Mesenchymal stem cell (in vitro differentiated cells and primary cell): ENCODE results near the gene SUPT20HL1.

Experiments
- DNase-seq: peaks from one replicate; pipeline ENCODE4 v3.0.0-alpha.2; 2013
- H2AFZ ChIP-seq: one replicate; pipeline ENCODE4 v1.6.1; 2013; ENCODE audit warnings: low read depth, mild to moderate bottlenecking, control low read depth, inconsistent platforms, low read length, moderate library complexity
- H2AK5ac ChIP-seq: 2 replicates; pipeline ENCODE4 v1.6.1; 2013; ENCODE audit warnings: low read length, moderate library complexity, mild to moderate bottlenecking, inconsistent platforms; ENCODE audit not compliant: severe bottlenecking
- H2BK120ac ChIP-seq: one replicate; pipeline ENCODE4 v1.6.1; 2013; ENCODE audit warnings: low read depth, mild to moderate bottlenecking, inconsistent platforms, low read length, moderate library complexity
- H2BK12ac ChIP-seq, 2 experiments: one replicate each; pipeline ENCODE4 v1.6.1; 2013; ENCODE audit warnings: inconsistent platforms in 2 of 2, low read length in 2 of 2, mild to moderate bottlenecking in 2 of 2, moderate library complexity in 2 of 2, control low read depth in 1 of 2
- H2BK15ac ChIP-seq: one replicate; pipeline ENCODE4 v1.6.1; 2013; ENCODE audit warnings: mild to moderate bottlenecking, low read depth, inconsistent platforms; ENCODE audit not compliant: poor library complexity, severe bottlenecking
- H2BK5ac ChIP-seq: 2 replicates; pipeline ENCODE4 v1.6.1; 2013; ENCODE audit warnings: low read depth, mild to moderate bottlenecking, low read length, control low read depth, inconsistent platforms; ENCODE audit not compliant: poor library complexity, severe bottlenecking
- H3K14ac ChIP-seq, 2 experiments: one replicate each; pipeline ENCODE4 v1.6.1; 2013; ENCODE audit warnings: inconsistent platforms in 2 of 2, low read length in 2 of 2, control low read depth in 1 of 2, mild to moderate bottlenecking in 1 of 2, moderate library complexity in 1 of 2
- H3K18ac ChIP-seq, 2 experiments: one replicate each; pipeline ENCODE4 v1.6.1; 2013; ENCODE audit warnings: inconsistent platforms in 2 of 2, low read length in 2 of 2, control low read depth in 1 of 2, low read depth in 1 of 2, mild to moderate bottlenecking in 1 of 2
- H3K23ac ChIP-seq, 2 experiments: one replicate each; pipeline ENCODE4 v1.6.1; 2013; ENCODE audit warnings: inconsistent platforms in 2 of 2, low read length in 2 of 2, mild to moderate bottlenecking in 2 of 2, moderate library complexity in 2 of 2, control low read depth in 1 of 2
- H3K27ac ChIP-seq: 2 replicates; pipeline ENCODE4 v1.5.1; 2013; ENCODE audit warnings: mild to moderate bottlenecking, moderate library complexity, low read length, control low read depth, inconsistent platforms; ENCODE audit not compliant: poor library complexity, severe bottlenecking
- H3K27me3 ChIP-seq, 2 experiments: 2 replicates each; pipeline versions ENCODE4 v1.6.1 to v1.7.0; 2013; ENCODE audit warnings: low read length in 2 of 2, mild to moderate bottlenecking in 2 of 2, moderate library complexity in 2 of 2, control low read depth in 1 of 2, inconsistent platforms in 1 of 2; ENCODE audit not compliant: control insufficient read depth in 1 of 2, insufficient read depth in 1 of 2
- H3K36me3 ChIP-seq, 2 experiments: 2 replicates each; pipeline versions ENCODE4 v1.6.1 to v1.7.0; 2013; ENCODE audit warnings: low read length in 2 of 2, control low read depth in 1 of 2, inconsistent platforms in 1 of 2, low read depth in 1 of 2, mild to moderate bottlenecking in 1 of 2; ENCODE audit not compliant: insufficient read depth in 2 of 2, control insufficient read depth in 1 of 2
- H3K4ac ChIP-seq, 2 experiments: one replicate each; pipeline ENCODE4 v1.6.1; 2013; ENCODE audit warnings: inconsistent platforms in 2 of 2, low read length in 2 of 2, mild to moderate bottlenecking in 2 of 2, moderate library complexity in 2 of 2, control low read depth in 1 of 2, low read depth in 1 of 2
- H3K4me1 ChIP-seq: 2 replicates; pipeline ENCODE4 v1.6.1; 2013; ENCODE audit warnings: low read depth, low read length, control low read depth; ENCODE audit not compliant: control insufficient read depth, insufficient read depth
- H3K4me2 ChIP-seq: 2 replicates; pipeline ENCODE4 v1.6.1; 2013; ENCODE audit warnings: low read length, mild to moderate bottlenecking, inconsistent platforms; ENCODE audit not compliant: poor library complexity, severe bottlenecking
- H3K4me3 ChIP-seq, 2 experiments: 2 replicates each; pipeline versions ENCODE4 v1.5.1 to v1.7.0; 2013; ENCODE audit warnings: low read length in 2 of 2, mild to moderate bottlenecking in 2 of 2, control low read depth in 1 of 2, low read depth in 1 of 2; ENCODE audit not compliant: insufficient read depth in 1 of 2
- H3K79me1 ChIP-seq: replicated peaks from 2 replicates; pipeline ENCODE4 v1.6.1; 2013; ENCODE audit warnings: mild to moderate bottlenecking, control low read depth, low read length, inconsistent platforms; ENCODE audit not compliant: poor library complexity, severe bottlenecking
- H3K9ac ChIP-seq: 2 replicates; pipeline ENCODE4 v1.7.0; 2013; ENCODE audit warnings: mild to moderate bottlenecking, low read length, moderate library complexity
- H3K9me3 ChIP-seq: 2 replicates; pipeline ENCODE4 v1.7.0; 2013; ENCODE audit warnings: mild to moderate bottlenecking, low read length; ENCODE audit not compliant: control insufficient read depth
- H4K8ac ChIP-seq: one replicate; pipeline ENCODE4 v1.6.1; 2013; ENCODE audit warnings: inconsistent platforms, mild to moderate bottlenecking, low read length, moderate library complexity
- H4K91ac ChIP-seq: one replicate; pipeline ENCODE4 v1.6.1; 2013; ENCODE audit warnings: mild to moderate bottlenecking, low read length, inconsistent platforms
- WGBS: methylation state at CpG from one replicate; pipeline ENCODE4 v1.1.7; 2013; ENCODE audit warnings: mixed read lengths; 5-methylcytosine and 5-hydroxymethylcytosine counted together

SUPT20HL1 gene

DNA sequence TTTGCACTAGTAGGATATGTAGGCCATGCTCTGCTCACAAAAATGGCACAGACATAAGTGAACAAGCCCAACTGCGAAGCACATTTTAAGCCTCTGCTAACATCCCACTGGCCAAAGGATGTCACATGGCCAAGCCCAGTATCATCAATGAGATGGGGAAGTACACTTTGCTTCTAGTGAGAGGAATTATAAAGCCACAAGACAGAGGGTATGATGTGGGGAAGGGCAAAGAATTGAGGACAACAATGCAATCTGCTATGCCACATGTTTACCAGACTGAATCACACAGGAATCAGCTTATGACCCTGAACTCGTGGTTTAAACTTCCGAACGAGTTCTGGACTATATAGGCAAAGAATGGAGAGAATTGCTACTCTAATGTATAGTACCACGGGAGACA is 39.1 kb downstream of the SUPT20HL1 start:
- no peak overlapping the region for H2BK12ac ChIP-seq
- H3K14ac ChIP-seq, result no peak overlapping the region
- WGBS, result 75% methylated on average over 1 of the region's 5 CpGs
- no peak overlapping the region for H3K9ac ChIP-seq
- H3K4me2 ChIP-seq, result no peak overlapping the region
- H3K36me3 ChIP-seq, result no peaks in the 10 kb centered on the region
- no peak overlapping the region for H2BK5ac ChIP-seq
- H2AK5ac ChIP-seq, result no peak overlapping the region
- no peak overlapping the region for H3K4me3 ChIP-seq
- no peak overlapping the region for H2BK120ac ChIP-seq
- H3K18ac ChIP-seq, result no peak overlapping the region
- no peaks in the 10 kb centered on the region for H3K79me1 ChIP-seq
- no peak overlapping the region for H2AFZ ChIP-seq
- no peak overlapping the region for H3K23ac ChIP-seq
- H3K9me3 ChIP-seq, result peaks cover 6% of the 10 kb centered on the region
- no peak overlapping the region for H2BK15ac ChIP-seq
- H4K91ac ChIP-seq, result no peak overlapping the region
- no peak overlapping the region for H4K8ac ChIP-seq
- no peaks in the 10 kb centered on the region for H3K4me1 ChIP-seq
- no peak overlapping the region for H3K27ac ChIP-seq
- no peak for DNase-seq
- H3K4ac ChIP-seq, result no peak overlapping the region
- peaks cover 0 to 27% of the 10 kb centered on the region in 2 experiments for H3K27me3 ChIP-seq

DNA sequence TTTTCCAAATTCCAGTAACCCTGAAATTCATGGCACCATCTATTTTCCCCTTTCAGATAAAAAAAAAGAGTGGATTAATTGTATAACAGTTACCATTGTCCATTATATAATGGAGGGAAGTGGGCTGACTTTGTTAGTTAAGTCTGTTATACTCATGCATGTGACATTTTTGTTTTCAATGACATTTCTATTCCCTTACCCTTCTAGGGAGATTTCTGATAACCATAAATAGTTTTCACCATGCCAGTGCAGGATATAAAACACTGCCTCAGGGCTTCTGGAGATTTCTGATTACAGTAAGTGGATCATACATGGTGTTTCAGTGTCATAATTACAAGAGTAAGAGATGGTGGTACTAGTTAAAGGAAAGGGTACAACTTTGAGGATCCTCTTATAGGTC is 45.5 kb downstream of the SUPT20HL1 start:
- Histone ChIP-seq H3K9me3 (peaks cover 11% of the 10 kb centered on the region), H2AK5ac (no peak overlapping the region), H3K18ac (no peak overlapping the region), H2BK5ac (no peak overlapping the region), H4K8ac (no peak overlapping the region), H2BK120ac (no peak overlapping the region), H2BK15ac (no peak overlapping the region), H3K36me3 (no peaks in the 10 kb centered on the region), H3K4me2 (no peak overlapping the region), H3K9ac (no peak overlapping the region), H3K79me1 (no peaks in the 10 kb centered on the region), H3K4me1 (no peaks in the 10 kb centered on the region), H2AFZ (no peak overlapping the region), H3K27me3 (peaks cover 0 to 18% of the 10 kb centered on the region in 2 experiments), H3K14ac (no peak overlapping the region), H3K4me3 (no peak overlapping the region), H3K4ac (no peak overlapping the region), H4K91ac (no peak overlapping the region), H2BK12ac (no peak overlapping the region), H3K23ac (no peak overlapping the region), H3K27ac (no peak overlapping the region)
- no peak for DNase-seq
